ENCODE data around the gene C6orf120. TPM values are rescaled to one million over a fixed set of nuclear protein-coding genes. Genes with fewer than 3 reads are reported as not detected.

Gene C6orf120
- total RNA-seq, 4 donors from 2014 or later, result 14.8 to 29.0 (median 21.7) TPM

GRCh38 chr6:169726049-169726400, 24.1 kb downstream of the C6orf120 start:
- 100% methylated on average over 1 of the region's 1 CpG for WGBS, 2 donors
- Histone ChIP-seq H3K4me1 (peaks cover 8 to 32% (median 11%) of the 10 kb centered on the region in 3 donors), H3K4me3 (no peak overlapping the region), H3K27ac (peak overlapping the region in 3 of 4 donors; percentile 31 to 98 (median 95)), H3K9me3 (no peaks in the 10 kb centered on the region), H3K36me3 (no peaks in the 10 kb centered on the region), H3K27me3 (no peaks in the 10 kb centered on the region)
- TF ChIP-seq CTCF (IDR thresholded peaks at IDR 0.05) (no peak), POLR2A (IDR thresholded peaks at IDR 0.05) (no peak)
- DNase-seq, result no peak
- intact Hi-C loops (cut with DNase I), result no loop called here

- TF ChIP-seq CTCF (IDR thresholded peaks at IDR 0.05) (no peak), POLR2A (IDR thresholded peaks at IDR 0.05) (no peak)
- intact Hi-C loops (cut with DNase I), result no loop called here
Observed at GRCh38 chr6:169726963-169727362, 25.0 kb downstream of the C6orf120 start.

GRCh38 chr6:169729961-169730360, 28.0 kb downstream of the C6orf120 start:
- Histone ChIP-seq H3K4me1 (peaks cover 0 to 9% (median 0%) of the 10 kb centered on the region in 3 donors), H3K27me3 (no peaks in the 10 kb centered on the region), H3K36me3 (no peaks in the 10 kb centered on the region), H3K27ac (no peak overlapping the region), H3K9me3 (no peaks in the 10 kb centered on the region), H3K4me3 (no peak overlapping the region)
- no peak for TF ChIP-seq CTCF (IDR thresholded peaks at IDR 0.05)
- no peak for TF ChIP-seq POLR2A (IDR thresholded peaks at IDR 0.05)
- no peak for DNase-seq
- intact Hi-C loops (cut with DNase I), result no loop called here

More at GRCh38 chr6:169726963-169727362, 25.0 kb downstream of the C6orf120 start:
- Histone ChIP-seq H3K27ac (no peak overlapping the region), H3K4me3 (no peak overlapping the region), H3K4me1 (peaks cover 0 to 23% (median 6%) of the 10 kb centered on the region in 3 donors), H3K36me3 (no peaks in the 10 kb centered on the region), H3K27me3 (no peaks in the 10 kb centered on the region), H3K9me3 (no peaks in the 10 kb centered on the region)
- no peak for DNase-seq

- Histone ChIP-seq H3K4me3 (no peak overlapping the region), H3K9me3 (no peaks in the 10 kb centered on the region), H3K27me3 (no peaks in the 10 kb centered on the region), H3K27ac (no peak overlapping the region), H3K4me1 (no peaks in the 10 kb centered on the region), H3K36me3 (no peaks in the 10 kb centered on the region)
- TF ChIP-seq POLR2A (IDR thresholded peaks at IDR 0.05) (no peak), CTCF (IDR thresholded peaks at IDR 0.05) (no peak)
- intact Hi-C loops (cut with DNase I), result no loop called here
- 64 to 74% methylated on average over 5 to 9 of the region's 9 CpGs for WGBS, 2 donors
- no peak for DNase-seq
Observed at GRCh38 chr6:169738204-169738975, 36.5 kb downstream of the C6orf120 start.

GRCh38 chr6:169738976-169739529, 37.1 kb downstream of the C6orf120 start:
- Histone ChIP-seq H3K36me3 (no peaks in the 10 kb centered on the region), H3K27me3 (no peaks in the 10 kb centered on the region), H3K4me1 (no peaks in the 10 kb centered on the region), H3K4me3 (no peak overlapping the region), H3K27ac (no peak overlapping the region), H3K9me3 (no peaks in the 10 kb centered on the region)
- TF ChIP-seq CTCF (IDR thresholded peaks at IDR 0.05) (no peak), POLR2A (IDR thresholded peaks at IDR 0.05) (no peak)
- DNase-seq, result no peak
- intact Hi-C loops (cut with DNase I), result no loop called here
- WGBS, 2 donors, result 76 to 83% methylated on average over 2 of the region's 2 CpGs
